GM12878 (cell line): ENCODE data around the gene EXOC3L4. TPM values are rescaled to one million over a fixed set of nuclear protein-coding genes. Genes with fewer than 3 reads are reported as not detected.

Experiments
- ATAC-seq: fragments of 200-7000 bp; cut with Tn5 transposase; 3 replicates; pipeline ENCODE4 v1.9.1; 2020; ENCODE audit warnings: mild to moderate bottlenecking, moderate library complexity
- BruUV-seq: library from RNA; stranded (reverse); fragments of 400-500 nt; replicated peaks from 2 replicates; lab custom pipeline; 2021; lab: Mats Ljungman, UMichigan
- CTCF ChIA-PET: fragments of 300-600 bp; sonication (Branson Sonifier 250); formaldehyde crosslinking; extraction: SDS; loops from one replicate; lab custom pipeline; 2021; ENCODE audit warnings: inconsistent platforms; lab: Yijun Ruan, JAX
- POLR2A ChIA-PET: fragments of 350-600 bp; formaldehyde crosslinking; extraction: SDS; loops from one replicate; lab custom pipeline; 2021; ENCODE audit warnings: inconsistent platforms; lab: Charles Lee
- RAD21 ChIA-PET: fragments of 300-600 bp; sonication (Branson Sonifier 250); formaldehyde crosslinking; loops from one replicate; lab custom pipeline; 2023; ENCODE audit warnings: antibody characterized with exemption; ENCODE audit not compliant: unreplicated experiment; lab: Charles Lee
- SMC1A ChIA-PET: fragments of 300-600 bp; sonication (Branson Sonifier 250); formaldehyde crosslinking; loops from one replicate; lab custom pipeline; 2023; ENCODE audit not compliant: unreplicated experiment, uncharacterized antibody; lab: Charles Lee
- DNase-seq: peaks from one replicate; pipeline ENCODE4 v3.0.0-alpha.2; 2011; ENCODE audit warnings: low read depth, low spot score
- FAIRE-seq: peaks from 3 replicates; lab custom pipeline; 2011; peaks lifted over from hg19 to GRCh38; lab: Jason Lieb, UNC
- H2AFZ ChIP-seq: 2 replicates; pipeline ENCODE4 v1.6.0; 2011; ENCODE audit warnings: low read depth, low read length, control low read depth; ENCODE audit not compliant: control insufficient read depth
- H3K27ac ChIP-seq: 2 replicates; pipeline ENCODE4 v1.5.1; 2011; ENCODE audit warnings: control low read depth; ENCODE audit not compliant: control insufficient read depth, insufficient read depth
- H3K27me3 ChIP-seq, 2 experiments: replicated peaks in 1 of 2; 2 replicates each; pipeline versions ENCODE4 v1.6.0 to v1.6.1; 2011; ENCODE audit warnings: low read length in 1 of 2; ENCODE audit not compliant: control insufficient read depth in 2 of 2, insufficient read depth in 2 of 2
- H3K36me3 ChIP-seq, 2 experiments: 2 replicates each; pipeline ENCODE4 v1.5.1; 2011; ENCODE audit warnings: low read length in 1 of 2; ENCODE audit not compliant: control insufficient read depth in 2 of 2, insufficient read depth in 2 of 2
- H3K4me1 ChIP-seq: 2 replicates; pipeline ENCODE4 v1.6.1; 2011; ENCODE audit warnings: mild to moderate bottlenecking, low read length, moderate library complexity, mixed read lengths; ENCODE audit not compliant: control insufficient read depth, insufficient read depth
- H3K4me2 ChIP-seq: 2 replicates; pipeline ENCODE4 v1.6.0; 2011; ENCODE audit warnings: control low read depth; ENCODE audit not compliant: control insufficient read depth, insufficient read depth
- H3K4me3 ChIP-seq: fragments of 200-600 bp; sonication (generic); 2 replicates; pipeline ENCODE4 v1.5.1; 2016
- H3K79me2 ChIP-seq: 2 replicates; pipeline ENCODE4 v1.6.0; 2011; ENCODE audit warnings: low read length; ENCODE audit not compliant: control insufficient read depth, insufficient read depth
- H3K9ac ChIP-seq: 2 replicates; pipeline ENCODE4 v1.8.0; 2011; ENCODE audit warnings: low read length, control low read depth, mixed read lengths; ENCODE audit not compliant: control insufficient read depth, insufficient read depth
- H3K9me3 ChIP-seq: replicated peaks from 3 replicates; pipeline ENCODE4 v1.5.1; 2011; ENCODE audit warnings: mild to moderate bottlenecking, low read length; ENCODE audit not compliant: control insufficient read depth, insufficient read depth
- H4K20me1 ChIP-seq: 2 replicates; pipeline ENCODE4 v1.6.0; 2011; ENCODE audit not compliant: control insufficient read depth, insufficient read depth
- ESRRA ChIP-seq: IDR thresholded peaks from 2 replicates; pipeline ENCODE4 v1.6.1; 2012; ENCODE audit warnings: mild to moderate bottlenecking, low read length, improper control_type of control experiment
- HDGF ChIP-seq: fragments of 450-650 bp; IDR thresholded peaks from 2 replicates; pipeline ENCODE4 v1.6.1; 2016; ENCODE audit warnings: antibody characterized with exemption
- NR2C2 ChIP-seq: IDR thresholded peaks from 2 replicates; pipeline ENCODE4 v1.6.1; 2011; ENCODE audit warnings: borderline replicate concordance, low read depth; ENCODE audit not compliant: control insufficient read depth, insufficient read length
- POLR2A ChIP-seq: IDR thresholded peaks from 2 replicates; pipeline ENCODE4 v1.6.1; 2011; ENCODE audit warnings: low read depth, mild to moderate bottlenecking, low read length
- RBBP5 ChIP-seq: fragments of 200-600 bp; sonication (generic); conservative IDR thresholded peaks from 2 replicates; pipeline ENCODE4 v1.6.1; 2016
- SMARCA5 ChIP-seq: fragments of 450-650 bp; IDR thresholded peaks from 2 replicates; pipeline ENCODE4 v1.6.1; 2017; ENCODE audit warnings: mild to moderate bottlenecking
- STAT1 ChIP-seq: fragments of 450-650 bp; conservative IDR thresholded peaks from 2 replicates; pipeline ENCODE4 v1.6.1; 2014; ENCODE audit warnings: antibody characterized with exemption, mild to moderate bottlenecking
- YY1 ChIP-seq: IDR thresholded peaks from 2 replicates; pipeline ENCODE4 v1.6.1; 2011; ENCODE audit warnings: low read depth, mild to moderate bottlenecking, low read length
- ZBED1 ChIP-seq: IDR thresholded peaks from 2 replicates; pipeline ENCODE4 v1.6.1; 2016; ENCODE audit warnings: borderline replicate concordance
- ZNF622 ChIP-seq: fragments of 450-650 bp; IDR thresholded peaks from 2 replicates; pipeline ENCODE4 v1.6.1; 2017; ENCODE audit warnings: mild to moderate bottlenecking, inconsistent platforms
- WGBS: methylation state at CpG from one replicate; pipeline ENCODE4 v1.1.6; 2016; ENCODE audit warnings: low lambda C conversion rate; ENCODE audit not compliant: insufficient replicate concordance, insufficient coverage; ENCODE audit errors: missing lambda C conversion rate; 5-methylcytosine and 5-hydroxymethylcytosine counted together
- in situ Hi-C: fragments of 300-500 bp; cut with MboI; formaldehyde crosslinking; loops from 9 replicates; pipeline ENCODE4 v1.14.3; 2018; ENCODE audit warnings: mixed read lengths
- intact Hi-C: fragments of 100-400 bp; cut with micrococcal nuclease; formaldehyde crosslinking; loops from one replicate; pipeline ENCODE4 v1.14.2; 2022; ENCODE audit not compliant: unreplicated experiment
- polyA plus RNA-seq, 11 experiments: library from polyadenylated mRNA; depleted of rRNA in 4 of 11; unstranded in 6 of 11; stranded (reverse) in 5 of 11; fragments of >200 nt; fragmentation: Nextera tagmentation in 4 of 11; fragmentation: Illumina TruSeq in 1 of 11; extraction: Ambion mirVana in 4 of 11; extraction: Trizol in 1 of 11; gene quantifications; 1 replicate in 1 of 11; 2 replicates in 10 of 11; pipeline versions ENCODE4 v1.2.1 to v1.2.3, GENCODE V29; 2011 to 2016; ENCODE audit warnings: inconsistent platforms in 2 of 11, missing spikeins in 2 of 11, low read depth in 1 of 11
- total RNA-seq, 4 experiments: library from RNA; depleted of rRNA in 3 of 4; stranded (reverse); fragments of >200 nt in 3 of 4; fragmentation: Illumina TruSeq in 1 of 4; extraction: Trizol in 1 of 4; gene quantifications; 2 replicates each; pipeline versions ENCODE4 v1.2.1 to v1.2.3, GENCODE V29; 2013 to 2021
- TF ChIP-seq, protein P1 (sequence below): fragments of 150-350 bp; IDR thresholded peaks from 2 replicates; pipeline ENCODE4 v1.6.1; 2014; ENCODE audit warnings: mild to moderate bottlenecking, low read depth, low read length
- TF ChIP-seq, protein P2 (sequence below): fragments of 450-650 bp; IDR thresholded peaks from 2 replicates; pipeline ENCODE4 v1.6.1; 2017; ENCODE audit warnings: mild to moderate bottlenecking, low read depth, inconsistent platforms; ENCODE audit not compliant: poor library complexity, severe bottlenecking
- TF ChIP-seq, protein P3 (sequence below): IDR thresholded peaks from 2 replicates; pipeline ENCODE4 v1.6.1; 2012; ENCODE audit warnings: low read depth, low read length, improper control_type of control experiment

EXOC3L4 gene
- total and polyA plus RNA-seq, 10 of the 15 experiments (the other 5 are each of a cell fraction or from before 2014, with no cell fraction given): not detected

DNA sequence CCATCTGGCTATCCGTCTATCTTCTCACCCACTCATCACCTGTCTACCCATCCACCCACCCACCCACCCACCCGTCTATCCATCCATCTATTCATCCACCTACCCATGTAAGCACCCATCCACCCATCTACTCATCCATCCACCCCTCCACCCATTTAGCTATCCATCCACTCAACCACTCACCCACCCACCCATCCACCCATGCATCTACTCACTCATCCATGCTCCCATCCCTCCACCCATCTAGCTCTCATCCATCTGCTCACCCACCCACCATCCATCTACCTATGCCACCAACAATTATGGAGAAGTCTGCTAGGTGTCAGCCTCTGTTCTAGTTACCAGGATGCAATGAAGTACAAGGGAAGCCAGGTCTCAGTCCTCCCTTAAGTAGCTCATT lies 39.9 kb downstream of the EXOC3L4 start:
- in situ Hi-C loops: no loop called here
- H3K9me3 ChIP-seq: no peaks in the 10 kb centered on the region
- no peak overlapping the region for H3K4me3 ChIP-seq
- no peak overlapping the region for H2AFZ ChIP-seq
- H3K4me2 ChIP-seq: no peak overlapping the region
- no peak for TF ChIP-seq STAT1
- TF ChIP-seq, protein P1, sequence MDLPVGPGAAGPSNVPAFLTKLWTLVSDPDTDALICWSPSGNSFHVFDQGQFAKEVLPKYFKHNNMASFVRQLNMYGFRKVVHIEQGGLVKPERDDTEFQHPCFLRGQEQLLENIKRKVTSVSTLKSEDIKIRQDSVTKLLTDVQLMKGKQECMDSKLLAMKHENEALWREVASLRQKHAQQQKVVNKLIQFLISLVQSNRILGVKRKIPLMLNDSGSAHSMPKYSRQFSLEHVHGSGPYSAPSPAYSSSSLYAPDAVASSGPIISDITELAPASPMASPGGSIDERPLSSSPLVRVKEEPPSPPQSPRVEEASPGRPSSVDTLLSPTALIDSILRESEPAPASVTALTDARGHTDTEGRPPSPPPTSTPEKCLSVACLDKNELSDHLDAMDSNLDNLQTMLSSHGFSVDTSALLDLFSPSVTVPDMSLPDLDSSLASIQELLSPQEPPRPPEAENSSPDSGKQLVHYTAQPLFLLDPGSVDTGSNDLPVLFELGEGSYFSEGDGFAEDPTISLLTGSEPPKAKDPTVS: no peak
- TF ChIP-seq, all 136 proteins: peak for 0
- ChIA-PET SMC1A (no interaction called here), POLR2A (no interaction called here), RAD21 (interaction anchor here (1.8 kb wide), 1 partner anchor 29 kb away, joined by 8 read pairs; no protein-coding TSS in a partner anchor), CTCF (interaction anchor here (0.6 to 2.1 kb wide), 2 partner anchors 29 to 34 kb away, joined by 5 to 10 read pairs; no protein-coding TSS in a partner anchor)
- ATAC-seq: no peak
- intact Hi-C loops: no loop called here
- Histone ChIP-seq H3K36me3 (peaks cover 8 to 9% of the 10 kb centered on the region in 2 experiments; a peak in 3 of 4 replicates), H3K4me1 (no peaks in the 10 kb centered on the region; the same call in 1 of the 2 replicates), H3K79me2 (no peaks in the 10 kb centered on the region), H3K27ac (no peak overlapping the region), H4K20me1 (no peaks in the 10 kb centered on the region), H3K9ac (no peak overlapping the region), H3K27me3 (no peaks in the 10 kb centered on the region)
- WGBS: 0% methylated on average over 1 of the region's 2 CpGs
- no TSS peak for BruUV-seq
- no peak for FAIRE-seq
- no peak for DNase-seq

DNA sequence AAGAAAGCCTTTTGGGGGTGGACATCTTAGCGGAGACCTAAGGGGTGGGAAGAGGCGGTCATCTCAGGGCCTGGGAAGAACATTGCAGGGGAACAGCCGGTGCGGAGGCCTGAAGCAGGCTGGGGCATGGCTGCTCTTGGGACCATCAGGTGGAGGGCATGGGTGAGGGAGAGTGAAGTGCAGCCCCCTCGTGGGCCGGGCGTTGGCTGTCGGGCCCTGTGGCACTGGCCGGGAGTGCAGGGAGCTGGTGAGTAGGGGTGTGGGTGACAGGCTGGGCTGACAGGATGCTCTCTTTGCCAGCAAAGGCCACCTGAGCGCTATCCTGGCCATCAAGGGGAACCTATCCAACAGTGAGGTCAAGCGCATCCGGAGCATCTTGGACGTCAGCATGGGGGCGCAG lies 40.4 kb downstream of the EXOC3L4 start:
- H3K4me3 ChIP-seq: no peak overlapping the region
- BruUV-seq: no TSS peak
- in situ Hi-C loops: no loop called here
- H2AFZ ChIP-seq: no peak overlapping the region
- no peak for DNase-seq
- H3K4me1 ChIP-seq: no peaks in the 10 kb centered on the region; the same call in 1 of the 2 replicates
- peaks cover 7 to 9% of the 10 kb centered on the region in 2 experiments; a peak in 3 of 4 replicates for H3K36me3 ChIP-seq
- no peak overlapping the region for H3K27ac ChIP-seq
- FAIRE-seq: no peak
- POLR2A ChIA-PET: no interaction called here
- H4K20me1 ChIP-seq: no peaks in the 10 kb centered on the region
- no peak for ATAC-seq
- SMC1A ChIA-PET: interaction anchor here (0.8 kb wide), 1 partner anchor 9 kb away, joined by 3 read pairs; no protein-coding TSS in a partner anchor
- no peaks in the 10 kb centered on the region for H3K27me3 ChIP-seq
- CTCF ChIA-PET: interaction anchor here (0.6 to 2.1 kb wide), 2 partner anchors 30 to 34 kb away, joined by 5 to 10 read pairs; no protein-coding TSS in a partner anchor
- RAD21 ChIA-PET: interaction anchor here (1.8 kb wide), 1 partner anchor 29 kb away, joined by 8 read pairs; no protein-coding TSS in a partner anchor
- H3K79me2 ChIP-seq: no peaks in the 10 kb centered on the region
- WGBS: 93% methylated on average over 12 of the region's 14 CpGs
- no peak overlapping the region for H3K9ac ChIP-seq
- H3K4me2 ChIP-seq: no peak overlapping the region
- intact Hi-C loops: no loop called here
- no peaks in the 10 kb centered on the region for H3K9me3 ChIP-seq
- no peak for TF ChIP-seq POLR2A
- no peak for TF ChIP-seq RBBP5
- no peak for TF ChIP-seq ZNF622
- no peak for TF ChIP-seq ZBED1
- no peak for TF ChIP-seq HDGF
- TF ChIP-seq, protein P2, sequence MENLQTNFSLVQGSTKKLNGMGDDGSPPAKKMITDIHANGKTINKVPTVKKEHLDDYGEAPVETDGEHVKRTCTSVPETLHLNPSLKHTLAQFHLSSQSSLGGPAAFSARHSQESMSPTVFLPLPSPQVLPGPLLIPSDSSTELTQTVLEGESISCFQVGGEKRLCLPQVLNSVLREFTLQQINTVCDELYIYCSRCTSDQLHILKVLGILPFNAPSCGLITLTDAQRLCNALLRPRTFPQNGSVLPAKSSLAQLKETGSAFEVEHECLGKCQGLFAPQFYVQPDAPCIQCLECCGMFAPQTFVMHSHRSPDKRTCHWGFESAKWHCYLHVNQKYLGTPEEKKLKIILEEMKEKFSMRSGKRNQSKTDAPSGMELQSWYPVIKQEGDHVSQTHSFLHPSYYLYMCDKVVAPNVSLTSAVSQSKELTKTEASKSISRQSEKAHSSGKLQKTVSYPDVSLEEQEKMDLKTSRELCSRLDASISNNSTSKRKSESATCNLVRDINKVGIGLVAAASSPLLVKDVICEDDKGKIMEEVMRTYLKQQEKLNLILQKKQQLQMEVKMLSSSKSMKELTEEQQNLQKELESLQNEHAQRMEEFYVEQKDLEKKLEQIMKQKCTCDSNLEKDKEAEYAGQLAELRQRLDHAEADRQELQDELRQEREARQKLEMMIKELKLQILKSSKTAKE: no peak
- TF ChIP-seq NR2C2: no peak
- TF ChIP-seq SMARCA5: no peak
- no peak for TF ChIP-seq ESRRA
- TF ChIP-seq, protein P3, sequence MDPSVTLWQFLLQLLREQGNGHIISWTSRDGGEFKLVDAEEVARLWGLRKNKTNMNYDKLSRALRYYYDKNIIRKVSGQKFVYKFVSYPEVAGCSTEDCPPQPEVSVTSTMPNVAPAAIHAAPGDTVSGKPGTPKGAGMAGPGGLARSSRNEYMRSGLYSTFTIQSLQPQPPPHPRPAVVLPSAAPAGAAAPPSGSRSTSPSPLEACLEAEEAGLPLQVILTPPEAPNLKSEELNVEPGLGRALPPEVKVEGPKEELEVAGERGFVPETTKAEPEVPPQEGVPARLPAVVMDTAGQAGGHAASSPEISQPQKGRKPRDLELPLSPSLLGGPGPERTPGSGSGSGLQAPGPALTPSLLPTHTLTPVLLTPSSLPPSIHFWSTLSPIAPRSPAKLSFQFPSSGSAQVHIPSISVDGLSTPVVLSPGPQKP: no peak
- no peak for TF ChIP-seq YY1
